NCI-H226 (cell line): Measurements from ENCODE around the gene ADORA2A.
A peak's percentile ranks its signal among the peaks of the same experiment; 100 is the strongest.

Experiments
- DNase-seq: peaks from one replicate; pipeline ENCODE4 v3.0.0-alpha.2; 2015

The ADORA2A gene

GRCh38 chr22:24427500-24428164 is at the start of gene ADORA2A:
ADORA2A (plus strand) TSS chr22:24427599; CDS start chr22:24433405, 5,806 bp downstream.
- DNase-seq, result no peak

DNA sequence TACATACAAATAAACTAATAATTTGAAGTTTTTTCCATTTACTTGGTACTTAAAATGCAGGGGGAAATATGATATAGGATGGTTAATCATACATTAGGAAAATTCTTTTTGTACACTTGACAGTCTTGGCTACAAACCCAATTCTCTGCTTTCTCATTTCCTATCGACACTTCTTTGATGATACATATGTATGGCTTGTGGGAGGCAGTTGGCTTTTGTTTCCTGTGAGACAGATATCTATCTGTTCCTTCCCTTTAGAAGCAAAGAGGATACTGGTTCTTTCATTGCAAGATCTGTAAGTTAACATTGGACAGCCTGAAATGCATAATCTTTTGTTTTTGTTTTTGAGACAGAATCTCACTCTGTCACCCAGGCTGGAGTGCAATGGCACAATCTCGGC is 47.9 kb upstream of the ADORA2A start:
- DNase-seq, result no peak

- no peak for DNase-seq
These were observed 47.0 kb upstream of the ADORA2A start for GRCh38 chr22:24380220-24380904.

DNA sequence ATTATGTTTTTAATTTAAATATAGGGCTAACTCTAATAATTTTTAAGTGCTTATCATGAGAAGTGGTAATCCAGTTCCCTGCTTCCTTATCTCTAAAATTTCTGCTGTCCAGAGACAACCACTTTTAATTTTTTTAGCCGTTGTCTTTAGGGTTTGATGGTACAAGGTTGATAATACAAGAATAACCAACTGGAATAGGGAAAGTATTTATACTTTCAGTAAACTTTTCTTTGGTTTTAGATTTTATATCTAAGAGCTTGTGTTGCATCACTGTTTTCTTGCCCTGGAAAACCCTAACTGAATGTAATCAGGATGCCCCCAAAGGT is 46.5 kb upstream of the ADORA2A start:
- no peak for DNase-seq

DNA sequence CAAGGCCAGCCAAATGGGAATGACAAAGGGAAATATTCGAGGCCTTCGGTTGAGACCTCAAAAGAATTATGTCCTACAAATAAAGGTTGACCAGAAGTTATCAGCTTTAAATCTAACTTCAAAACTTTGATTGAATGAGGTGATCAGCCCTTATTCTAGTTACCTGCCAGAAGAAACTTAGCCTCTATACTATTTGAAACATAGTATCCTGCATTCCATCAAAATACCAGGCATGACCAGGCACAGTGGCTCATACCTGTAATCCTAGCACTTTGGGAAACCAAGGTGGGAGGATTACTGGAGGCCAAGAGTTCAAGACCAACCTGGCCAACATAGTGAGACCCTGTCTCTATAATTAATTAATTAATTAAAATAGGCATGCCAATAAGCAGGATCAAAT is 44.3 kb upstream of the ADORA2A start:
- no peak for DNase-seq

DNA sequence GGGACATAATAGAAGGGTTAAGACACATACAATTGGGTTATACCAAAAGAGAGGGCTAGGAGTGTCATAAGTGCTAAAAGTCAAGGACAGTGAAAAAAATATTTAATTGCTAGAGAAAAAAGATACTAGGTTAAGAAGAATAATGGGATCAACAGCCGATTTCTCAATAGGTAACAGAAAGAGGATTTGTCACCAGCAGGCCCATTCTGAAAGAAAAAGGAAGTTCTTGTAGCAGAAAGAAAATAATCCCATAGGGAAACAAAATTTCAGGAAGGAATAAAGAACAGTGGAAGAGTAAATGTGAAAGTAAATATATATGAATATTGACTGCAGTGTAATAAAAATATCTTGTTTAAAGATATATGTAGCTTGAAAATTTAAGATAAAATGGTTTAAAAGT is 43.3 kb upstream of the ADORA2A start:
- DNase-seq, result no peak

DNA sequence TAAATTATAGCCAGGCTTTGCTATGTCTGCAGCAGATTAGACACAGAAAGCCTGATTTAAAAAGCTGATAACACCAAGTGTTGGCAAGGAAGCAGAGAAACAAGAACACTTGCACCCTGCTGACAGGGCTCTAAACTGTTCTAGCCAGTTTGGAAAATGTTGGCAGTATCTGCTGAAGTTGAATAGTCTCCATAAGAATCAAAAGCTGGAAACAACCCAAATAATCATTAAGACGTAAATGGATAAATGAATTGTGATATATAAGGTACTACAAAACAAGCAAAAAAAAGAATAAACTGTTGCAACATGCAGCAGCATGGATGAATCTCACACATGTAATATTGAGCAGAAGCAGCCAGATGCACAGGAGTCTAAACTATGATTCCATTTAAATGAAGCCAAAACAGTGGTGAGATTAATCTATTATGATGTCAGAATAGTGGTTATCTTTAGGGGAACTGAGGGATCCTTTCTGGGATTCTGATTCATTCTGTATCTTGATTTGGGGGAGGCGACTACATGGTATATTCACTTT is 40.4 kb upstream of the ADORA2A start:
- DNase-seq, result peak; percentile 40

DNA sequence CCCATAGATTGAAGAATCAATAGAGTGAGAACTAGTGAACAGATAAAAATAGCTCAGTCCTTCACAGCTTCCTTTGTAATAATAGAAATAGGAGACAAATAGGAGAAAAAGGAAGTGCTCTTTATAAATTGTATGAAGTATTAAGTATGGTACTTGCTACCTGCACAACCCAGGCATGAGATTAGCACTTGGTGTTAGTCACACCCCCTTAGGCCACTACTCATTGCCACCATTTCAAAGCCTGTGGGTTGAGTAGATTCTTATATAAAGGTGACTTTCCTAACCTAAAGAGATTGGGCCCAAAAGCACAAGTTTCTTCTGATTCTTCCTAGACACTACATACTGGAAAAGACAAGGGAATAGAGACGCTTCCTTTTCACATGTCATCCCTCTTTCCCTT is 37.7 kb upstream of the ADORA2A start:
- DNase-seq, result no peak

DNA sequence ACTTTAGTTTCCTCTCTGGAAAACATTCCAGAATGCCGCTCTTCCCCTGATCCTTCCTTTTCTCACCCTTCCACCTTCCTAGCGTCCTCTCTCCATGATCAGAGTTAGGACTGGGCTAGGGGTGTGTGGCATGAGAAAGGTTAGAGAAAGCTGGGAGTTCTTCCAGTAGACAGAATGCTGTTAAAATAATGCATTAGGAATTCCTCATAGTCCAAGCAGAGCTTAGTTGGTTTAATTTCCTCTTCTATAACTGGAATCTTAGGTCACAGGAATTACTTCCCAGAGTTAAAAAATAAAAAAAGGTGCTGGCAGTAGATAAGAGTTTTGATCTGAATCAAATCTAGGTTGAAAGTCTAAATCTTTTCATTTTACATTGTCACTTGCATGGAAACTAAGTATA is 37.2 kb upstream of the ADORA2A start:
- no peak for DNase-seq

GRCh38 chr22:24390576-24390975 is 36.8 kb upstream of the ADORA2A start:
- no peak for DNase-seq

- DNase-seq, result peak; percentile 74
These were observed 35.6 kb upstream of the ADORA2A start for GRCh38 chr22:24391836-24392217.

- DNase-seq, result no peak
These were observed 35.0 kb upstream of the ADORA2A start for GRCh38 chr22:24392218-24392931.

GRCh38 chr22:24393012-24393559 is 34.3 kb upstream of the ADORA2A start:
- DNase-seq, result no peak

DNA sequence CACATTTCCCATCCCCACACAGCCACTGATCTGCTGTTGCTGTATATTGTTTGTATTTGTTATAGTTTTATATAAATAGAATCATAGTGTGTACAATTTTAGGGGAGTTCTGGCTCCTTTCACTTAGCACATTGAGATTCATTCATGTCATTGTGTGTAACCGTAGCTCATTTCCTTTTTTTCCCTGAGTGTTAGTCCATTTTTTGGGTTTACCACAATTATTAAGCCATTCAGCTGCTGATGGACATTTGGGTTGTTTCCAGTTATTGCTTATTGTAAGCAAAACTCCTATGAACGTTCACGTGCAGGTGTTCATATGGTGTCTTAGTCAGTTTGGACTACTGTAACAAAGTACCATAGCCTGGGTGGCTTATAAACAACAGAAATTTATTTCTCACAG is 33.6 kb upstream of the ADORA2A start:
- DNase-seq, result no peak

DNA sequence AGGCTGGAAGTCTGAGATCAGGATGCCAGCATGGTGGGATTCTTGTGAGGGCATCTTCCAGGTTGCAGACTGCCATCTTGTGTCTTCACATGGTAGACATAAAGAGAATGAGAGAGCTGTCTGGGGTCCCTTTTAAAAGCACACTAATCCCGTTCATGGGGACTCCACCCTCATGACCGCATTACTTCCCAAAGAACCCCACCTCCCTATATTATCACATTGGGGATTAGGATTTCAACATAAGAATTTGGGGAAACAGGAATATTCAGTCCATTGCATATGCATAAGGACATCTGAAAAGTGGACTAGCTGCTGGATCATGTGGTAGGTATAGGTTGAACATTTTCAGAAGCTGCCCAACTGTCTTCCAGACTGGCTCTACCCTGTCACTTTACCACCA is 33.1 kb upstream of the ADORA2A start:
- no peak for DNase-seq

GRCh38 chr22:24398409-24398808 is 29.0 kb upstream of the ADORA2A start:
- DNase-seq, result no peak

GRCh38 chr22:24400034-24400725 is 27.2 kb upstream of the ADORA2A start:
- no peak for DNase-seq

DNA sequence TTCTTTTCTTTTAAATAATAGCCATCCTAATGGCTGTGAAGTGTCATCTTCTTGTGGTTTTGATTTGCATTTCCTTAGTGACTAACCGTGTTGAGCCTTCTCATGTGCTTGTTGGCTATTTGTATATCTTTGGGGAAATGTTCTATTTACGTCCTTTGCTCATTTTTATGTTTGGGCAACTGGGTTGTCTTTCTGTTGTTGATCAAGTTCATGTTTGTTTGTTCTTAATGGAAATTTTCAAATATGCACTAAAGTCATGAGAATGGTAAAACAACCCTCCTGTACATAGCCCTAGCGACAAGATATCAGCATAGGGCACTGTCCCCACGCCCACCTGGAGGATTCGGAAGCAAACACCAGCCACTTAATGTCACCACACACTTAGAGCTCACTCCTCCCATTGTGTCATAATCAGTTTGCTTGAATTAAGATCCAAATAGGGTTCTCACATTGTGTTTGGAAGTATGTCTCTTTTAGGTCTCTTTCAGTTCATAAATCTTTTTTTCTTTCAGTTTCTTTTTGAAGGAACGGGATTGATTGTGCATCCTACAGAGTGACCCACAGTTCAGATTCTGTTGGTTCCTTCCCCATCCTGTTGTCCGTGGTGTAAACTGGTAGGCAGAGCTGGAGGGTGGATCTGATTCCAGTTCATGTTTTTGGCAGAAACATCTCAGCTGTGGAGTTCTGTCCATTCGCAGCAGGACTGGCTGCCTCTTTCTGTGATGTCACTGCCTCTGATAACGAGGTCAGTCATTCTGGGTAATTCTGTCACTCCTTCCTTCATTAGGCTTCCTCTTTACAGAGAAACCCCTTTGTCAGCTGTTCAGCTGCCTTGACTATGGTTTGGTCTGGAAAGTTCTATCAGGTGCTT is 26.4 kb upstream of the ADORA2A start:
- DNase-seq, result no peak

DNA sequence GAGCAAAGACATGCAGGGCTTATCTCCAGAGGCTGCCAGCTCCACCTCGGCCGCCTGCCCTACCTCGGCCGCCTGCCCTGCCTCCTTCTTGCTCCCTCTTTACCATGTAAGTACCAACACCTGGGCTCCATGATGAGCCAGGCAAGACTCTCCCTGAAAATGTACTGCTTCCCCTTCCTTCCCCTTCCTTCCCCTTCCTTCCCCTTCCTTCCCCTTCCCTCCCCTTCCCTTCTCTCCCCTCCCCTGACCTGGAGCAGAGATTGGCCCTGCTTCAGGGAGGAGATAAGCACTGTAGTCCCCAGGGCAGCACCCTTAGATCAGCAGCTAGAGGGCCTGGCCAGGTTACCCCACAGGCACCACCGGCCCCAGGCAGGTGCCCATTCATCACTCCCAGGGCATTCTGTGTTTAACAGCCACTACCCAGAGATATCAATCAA is 25.4 kb upstream of the ADORA2A start:
- DNase-seq, result no peak

GRCh38 chr22:24402460-24403192 is 24.8 kb upstream of the ADORA2A start:
- peak; percentile 17 for DNase-seq

GRCh38 chr22:24403346-24403745 is 24.1 kb upstream of the ADORA2A start:
- no peak for DNase-seq
